HG02678 (cell line): ENCODE data around the gene ABLIM2.

Experiments used
- ATAC-seq: cut with Tn5 transposase; IDR thresholded peaks from one replicate; pipeline ENCODE4 v1.9.1; 2021; ENCODE audit warnings: mild to moderate bottlenecking, moderate library complexity; ENCODE audit not compliant: unreplicated experiment

ABLIM2 gene

GRCh38 chr4:8076023-8076422 is 82.6 kb downstream of the ABLIM2 start:
- no peak for ATAC-seq

- no peak for ATAC-seq
These were observed 85.3 kb downstream of the ABLIM2 start for GRCh38 chr4:8073206-8073863.

- ATAC-seq: no peak
These were observed 86.2 kb downstream of the ABLIM2 start for GRCh38 chr4:8072235-8072968.

GRCh38 chr4:8071766-8072165 is 86.8 kb downstream of the ABLIM2 start:
- no peak for ATAC-seq

- no peak for ATAC-seq
These were observed 87.6 kb downstream of the ABLIM2 start for GRCh38 chr4:8070736-8071718.

GRCh38 chr4:8069102-8069752 is 89.4 kb downstream of the ABLIM2 start:
- ATAC-seq: no peak

- no peak for ATAC-seq
These were observed 90.4 kb downstream of the ABLIM2 start for GRCh38 chr4:8067945-8068896.

- no peak for ATAC-seq
These were observed 91.2 kb downstream of the ABLIM2 start for GRCh38 chr4:8067274-8067936.

GRCh38 chr4:8066336-8066931 is 92.2 kb downstream of the ABLIM2 start:
- ATAC-seq: no peak

- ATAC-seq: no peak
These were observed 94.5 kb downstream of the ABLIM2 start for GRCh38 chr4:8063974-8064563.

- no peak for ATAC-seq
These were observed 97.0 kb downstream of the ABLIM2 start for GRCh38 chr4:8061573-8061972.

- no peak for ATAC-seq
These were observed 97.5 kb downstream of the ABLIM2 start for GRCh38 chr4:8061145-8061544.

- no peak for ATAC-seq
These were observed 98.0 kb downstream of the ABLIM2 start for GRCh38 chr4:8060632-8061031.

- no peak for ATAC-seq
These were observed 100.6 kb downstream of the ABLIM2 start for GRCh38 chr4:8058031-8058479.

- no peak for ATAC-seq
These were observed 103.4 kb downstream of the ABLIM2 start for GRCh38 chr4:8055206-8055605.

GRCh38 chr4:8053688-8054449 is 104.7 kb downstream of the ABLIM2 start:
- no peak for ATAC-seq

GRCh38 chr4:8052160-8052691 is 106.4 kb downstream of the ABLIM2 start:
- ATAC-seq: no peak
